GM23338 (cell line): ENCODE data around the gene OR2J1. TPM values are rescaled to one million over a fixed set of nuclear protein-coding genes. Genes with fewer than 3 reads are reported as not detected.

Experiments
- ATAC-seq: fragments of 200-7000 bp; cut with Tn5 transposase; 3 replicates; pipeline ENCODE4 v1.9.1; 2020
- DNase-seq: peaks from one replicate; pipeline ENCODE4 v3.0.0-alpha.2; 2015; ENCODE audit warnings: low spot score
- H2AFZ ChIP-seq: fragments of 200-600 bp; sonication (generic); 2 replicates; pipeline ENCODE4 v1.8.0; 2016; ENCODE audit warnings: antibody characterized with exemption, mild to moderate bottlenecking, moderate library complexity
- H3F3A ChIP-seq: fragments of 200-600 bp; sonication (generic); replicated peaks from 2 replicates; pipeline ENCODE4 v1.8.0; 2017; ENCODE audit warnings: antibody characterized with exemption, mixed run types, low read depth
- H3K27ac ChIP-seq: fragments of 200-600 bp; sonication (generic); 2 replicates; pipeline ENCODE4 v1.6.1; 2016; ENCODE audit warnings: low read depth
- H3K27me3 ChIP-seq: fragments of 200-600 bp; sonication (generic); 2 replicates; pipeline ENCODE4 v1.8.0; 2016; ENCODE audit warnings: mild to moderate bottlenecking, mixed run types, moderate library complexity; ENCODE audit not compliant: insufficient read depth
- H3K36me3 ChIP-seq: fragments of 200-600 bp; sonication (generic); 2 replicates; pipeline ENCODE4 v1.8.0; 2016; ENCODE audit warnings: mild to moderate bottlenecking; ENCODE audit not compliant: insufficient read depth
- H3K4me1 ChIP-seq: fragments of 200-600 bp; sonication (generic); 2 replicates; pipeline ENCODE4 v1.8.0; 2016; ENCODE audit warnings: mild to moderate bottlenecking, moderate library complexity; ENCODE audit not compliant: insufficient read depth
- H3K4me2 ChIP-seq: fragments of 200-600 bp; sonication (generic); 2 replicates; pipeline ENCODE4 v1.7.1; 2017; ENCODE audit warnings: mixed run types
- H3K4me3 ChIP-seq: fragments of 200-600 bp; sonication (generic); 2 replicates; pipeline ENCODE4 v1.6.1; 2016; ENCODE audit warnings: mixed run types
- H3K79me2 ChIP-seq: fragments of 200-600 bp; sonication (generic); replicated peaks from 2 replicates; pipeline ENCODE4 v1.8.0; 2017; ENCODE audit warnings: mild to moderate bottlenecking; ENCODE audit not compliant: insufficient read depth
- H3K9me2 ChIP-seq: fragments of 200-600 bp; sonication (generic); 2 replicates; pipeline ENCODE4 v1.8.0; 2017; ENCODE audit not compliant: insufficient read depth
- H4K20me1 ChIP-seq: fragments of 200-600 bp; sonication (generic); replicated peaks from 2 replicates; pipeline ENCODE4 v1.8.0; 2017; ENCODE audit warnings: mild to moderate bottlenecking; ENCODE audit not compliant: insufficient read depth
- H3K27ac Mint-ChIP-seq: 2 replicates; pipeline ENCODE4 v1.8.0; 2020; ENCODE audit warnings: inconsistent platforms, mild to moderate bottlenecking, moderate library complexity, mixed read lengths
- H3K27me3 Mint-ChIP-seq: 3 replicates; pipeline ENCODE4 v1.8.0; 2022; ENCODE audit warnings: low read depth, mild to moderate bottlenecking, moderate library complexity, mixed read lengths, inconsistent platforms; ENCODE audit not compliant: insufficient read depth, poor library complexity
- H3K36me3 Mint-ChIP-seq: 3 replicates; pipeline ENCODE4 v1.8.0; 2021; ENCODE audit warnings: low read depth, mild to moderate bottlenecking, inconsistent platforms, moderate library complexity, mixed read lengths
- H3K4me1 Mint-ChIP-seq: 3 replicates; pipeline ENCODE4 v1.8.0; 2020; ENCODE audit warnings: mild to moderate bottlenecking, inconsistent platforms, mixed read lengths
- H3K4me3 Mint-ChIP-seq: 3 replicates; pipeline ENCODE4 v1.8.0; 2021; ENCODE audit warnings: moderate library complexity, mild to moderate bottlenecking, inconsistent platforms, mixed read lengths
- H3K9me3 Mint-ChIP-seq: 3 replicates; pipeline ENCODE4 v1.8.0; 2020; ENCODE audit warnings: moderate library complexity, mild to moderate bottlenecking, inconsistent platforms, mixed read lengths
- CREB1 ChIP-seq: fragments of 250-450 bp; sonication (Bioruptor Pico); IDR thresholded peaks from 2 replicates; pipeline ENCODE4 v1.5.0; 2020; ENCODE audit warnings: low read depth, mild to moderate bottlenecking, moderate library complexity
- EZH2 ChIP-seq: fragments of 200-600 bp; sonication (generic); IDR thresholded peaks from one replicate; pipeline ENCODE4 v1.8.0; 2017; ENCODE audit warnings: antibody characterized with exemption, mild to moderate bottlenecking, low read depth; ENCODE audit not compliant: unreplicated experiment
- EZH2phosphoT487 ChIP-seq: fragments of 200-600 bp; sonication (generic); IDR thresholded peaks from one replicate; pipeline ENCODE4 v1.8.1; 2018; ENCODE audit warnings: antibody characterized with exemption; ENCODE audit not compliant: unreplicated experiment
- JUNB ChIP-seq: IDR thresholded peaks from one replicate; pipeline ENCODE4 v1.6.1; 2016; ENCODE audit warnings: antibody characterized with exemption; ENCODE audit not compliant: unreplicated experiment
- NANOG ChIP-seq: IDR thresholded peaks from 2 replicates; pipeline ENCODE4 v1.6.1; 2016; ENCODE audit warnings: antibody characterized with exemption, borderline replicate concordance
- POLR2AphosphoS5 ChIP-seq: IDR thresholded peaks from 2 replicates; pipeline ENCODE4 v1.6.1; 2016; ENCODE audit warnings: antibody characterized with exemption, low read depth
- STAT1 ChIP-seq: IDR thresholded peaks from one replicate; pipeline ENCODE4 v1.6.1; 2016; ENCODE audit warnings: antibody characterized with exemption; ENCODE audit not compliant: unreplicated experiment
- ZNF114 ChIP-seq: fragments of 250-450 bp; sonication (Bioruptor Pico); IDR thresholded peaks from 2 replicates; pipeline ENCODE4 v1.5.0; 2020; ENCODE audit warnings: mild to moderate bottlenecking, moderate library complexity
- ZNF331 ChIP-seq: fragments of 250-450 bp; sonication (Bioruptor Pico); IDR thresholded peaks from 2 replicates; pipeline ENCODE4 v1.5.0; 2020; ENCODE audit warnings: low read depth, mild to moderate bottlenecking, moderate library complexity
- polyA plus RNA-seq: library from polyadenylated mRNA; unstranded; fragments of >200 nt; fragmentation: Nextera tagmentation; extraction: Ambion mirVana; gene quantifications from 2 replicates; pipeline ENCODE4 v1.2.1, GENCODE V29; 2016
- total RNA-seq: library from RNA; depleted of rRNA; stranded (reverse); fragments of >200 nt; shearing (Covaris generic); gene quantifications from 2 replicates; pipeline ENCODE4 v1.2.3, GENCODE V29; 2014
- TF ChIP-seq, protein P1 (sequence below): IDR thresholded peaks from one replicate; pipeline ENCODE4 v1.6.1; 2018; ENCODE audit warnings: antibody characterized with exemption; ENCODE audit not compliant: unreplicated experiment
- TF ChIP-seq, protein P2 (sequence below): fragments of 250-450 bp; sonication (Bioruptor Pico); IDR thresholded peaks from 2 replicates; pipeline ENCODE4 v1.5.0; 2020; ENCODE audit warnings: mild to moderate bottlenecking, moderate library complexity
- TF ChIP-seq, protein P3 (sequence below), 2 experiments: fragments of 200-600 bp in 1 of 2; sonication (generic) in 1 of 2; conservative IDR thresholded peaks; 2 replicates each; pipeline versions ENCODE4 v1.5.1 to v1.6.1; 2016 to 2017; ENCODE audit warnings: antibody characterized with exemption in 2 of 2, low read depth in 2 of 2, mild to moderate bottlenecking in 2 of 2, moderate library complexity in 1 of 2
- TF ChIP-seq, protein P4 (sequence below): IDR thresholded peaks from 2 replicates; pipeline ENCODE4 v1.6.1; 2016; ENCODE audit warnings: antibody characterized with exemption

Gene OR2J1
- total and polyA plus RNA-seq, 2 experiments from 2014 or later: not detected

DNA sequence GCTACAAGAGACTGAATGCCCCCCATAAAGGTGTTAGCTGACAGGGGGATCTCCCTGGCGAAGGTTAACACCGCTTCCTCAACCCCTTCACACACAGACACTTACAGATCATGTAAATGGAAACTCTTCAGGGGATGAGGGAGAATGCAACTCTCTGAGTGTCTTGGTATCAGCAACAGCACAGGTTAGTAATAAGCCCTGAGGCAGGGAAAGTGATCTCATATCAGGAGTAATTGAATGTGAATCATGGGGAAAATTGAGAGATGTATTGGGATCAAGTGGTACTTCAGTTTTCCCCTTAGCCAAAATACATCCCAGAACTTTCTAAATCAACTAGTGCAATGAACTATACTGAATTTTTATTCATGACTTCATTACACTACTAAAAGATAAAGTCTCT is 32.4 kb downstream of the OR2J1 start:
- TF ChIP-seq ZNF114 (CRISPR knock-in tag) (no peak), CREB1 (CRISPR knock-in tag) (no peak), EZH2 (no peak), STAT1 (no peak), JUNB (no peak), NANOG (no peak), ZNF331 (CRISPR knock-in tag) (no peak), EZH2phosphoT487 (no peak), POLR2AphosphoS5 (no peak)
- TF ChIP-seq, protein P1, sequence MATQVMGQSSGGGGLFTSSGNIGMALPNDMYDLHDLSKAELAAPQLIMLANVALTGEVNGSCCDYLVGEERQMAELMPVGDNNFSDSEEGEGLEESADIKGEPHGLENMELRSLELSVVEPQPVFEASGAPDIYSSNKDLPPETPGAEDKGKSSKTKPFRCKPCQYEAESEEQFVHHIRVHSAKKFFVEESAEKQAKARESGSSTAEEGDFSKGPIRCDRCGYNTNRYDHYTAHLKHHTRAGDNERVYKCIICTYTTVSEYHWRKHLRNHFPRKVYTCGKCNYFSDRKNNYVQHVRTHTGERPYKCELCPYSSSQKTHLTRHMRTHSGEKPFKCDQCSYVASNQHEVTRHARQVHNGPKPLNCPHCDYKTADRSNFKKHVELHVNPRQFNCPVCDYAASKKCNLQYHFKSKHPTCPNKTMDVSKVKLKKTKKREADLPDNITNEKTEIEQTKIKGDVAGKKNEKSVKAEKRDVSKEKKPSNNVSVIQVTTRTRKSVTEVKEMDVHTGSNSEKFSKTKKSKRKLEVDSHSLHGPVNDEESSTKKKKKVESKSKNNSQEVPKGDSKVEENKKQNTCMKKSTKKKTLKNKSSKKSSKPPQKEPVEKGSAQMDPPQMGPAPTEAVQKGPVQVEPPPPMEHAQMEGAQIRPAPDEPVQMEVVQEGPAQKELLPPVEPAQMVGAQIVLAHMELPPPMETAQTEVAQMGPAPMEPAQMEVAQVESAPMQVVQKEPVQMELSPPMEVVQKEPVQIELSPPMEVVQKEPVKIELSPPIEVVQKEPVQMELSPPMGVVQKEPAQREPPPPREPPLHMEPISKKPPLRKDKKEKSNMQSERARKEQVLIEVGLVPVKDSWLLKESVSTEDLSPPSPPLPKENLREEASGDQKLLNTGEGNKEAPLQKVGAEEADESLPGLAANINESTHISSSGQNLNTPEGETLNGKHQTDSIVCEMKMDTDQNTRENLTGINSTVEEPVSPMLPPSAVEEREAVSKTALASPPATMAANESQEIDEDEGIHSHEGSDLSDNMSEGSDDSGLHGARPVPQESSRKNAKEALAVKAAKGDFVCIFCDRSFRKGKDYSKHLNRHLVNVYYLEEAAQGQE: no peak
- TF ChIP-seq, protein P2, sequence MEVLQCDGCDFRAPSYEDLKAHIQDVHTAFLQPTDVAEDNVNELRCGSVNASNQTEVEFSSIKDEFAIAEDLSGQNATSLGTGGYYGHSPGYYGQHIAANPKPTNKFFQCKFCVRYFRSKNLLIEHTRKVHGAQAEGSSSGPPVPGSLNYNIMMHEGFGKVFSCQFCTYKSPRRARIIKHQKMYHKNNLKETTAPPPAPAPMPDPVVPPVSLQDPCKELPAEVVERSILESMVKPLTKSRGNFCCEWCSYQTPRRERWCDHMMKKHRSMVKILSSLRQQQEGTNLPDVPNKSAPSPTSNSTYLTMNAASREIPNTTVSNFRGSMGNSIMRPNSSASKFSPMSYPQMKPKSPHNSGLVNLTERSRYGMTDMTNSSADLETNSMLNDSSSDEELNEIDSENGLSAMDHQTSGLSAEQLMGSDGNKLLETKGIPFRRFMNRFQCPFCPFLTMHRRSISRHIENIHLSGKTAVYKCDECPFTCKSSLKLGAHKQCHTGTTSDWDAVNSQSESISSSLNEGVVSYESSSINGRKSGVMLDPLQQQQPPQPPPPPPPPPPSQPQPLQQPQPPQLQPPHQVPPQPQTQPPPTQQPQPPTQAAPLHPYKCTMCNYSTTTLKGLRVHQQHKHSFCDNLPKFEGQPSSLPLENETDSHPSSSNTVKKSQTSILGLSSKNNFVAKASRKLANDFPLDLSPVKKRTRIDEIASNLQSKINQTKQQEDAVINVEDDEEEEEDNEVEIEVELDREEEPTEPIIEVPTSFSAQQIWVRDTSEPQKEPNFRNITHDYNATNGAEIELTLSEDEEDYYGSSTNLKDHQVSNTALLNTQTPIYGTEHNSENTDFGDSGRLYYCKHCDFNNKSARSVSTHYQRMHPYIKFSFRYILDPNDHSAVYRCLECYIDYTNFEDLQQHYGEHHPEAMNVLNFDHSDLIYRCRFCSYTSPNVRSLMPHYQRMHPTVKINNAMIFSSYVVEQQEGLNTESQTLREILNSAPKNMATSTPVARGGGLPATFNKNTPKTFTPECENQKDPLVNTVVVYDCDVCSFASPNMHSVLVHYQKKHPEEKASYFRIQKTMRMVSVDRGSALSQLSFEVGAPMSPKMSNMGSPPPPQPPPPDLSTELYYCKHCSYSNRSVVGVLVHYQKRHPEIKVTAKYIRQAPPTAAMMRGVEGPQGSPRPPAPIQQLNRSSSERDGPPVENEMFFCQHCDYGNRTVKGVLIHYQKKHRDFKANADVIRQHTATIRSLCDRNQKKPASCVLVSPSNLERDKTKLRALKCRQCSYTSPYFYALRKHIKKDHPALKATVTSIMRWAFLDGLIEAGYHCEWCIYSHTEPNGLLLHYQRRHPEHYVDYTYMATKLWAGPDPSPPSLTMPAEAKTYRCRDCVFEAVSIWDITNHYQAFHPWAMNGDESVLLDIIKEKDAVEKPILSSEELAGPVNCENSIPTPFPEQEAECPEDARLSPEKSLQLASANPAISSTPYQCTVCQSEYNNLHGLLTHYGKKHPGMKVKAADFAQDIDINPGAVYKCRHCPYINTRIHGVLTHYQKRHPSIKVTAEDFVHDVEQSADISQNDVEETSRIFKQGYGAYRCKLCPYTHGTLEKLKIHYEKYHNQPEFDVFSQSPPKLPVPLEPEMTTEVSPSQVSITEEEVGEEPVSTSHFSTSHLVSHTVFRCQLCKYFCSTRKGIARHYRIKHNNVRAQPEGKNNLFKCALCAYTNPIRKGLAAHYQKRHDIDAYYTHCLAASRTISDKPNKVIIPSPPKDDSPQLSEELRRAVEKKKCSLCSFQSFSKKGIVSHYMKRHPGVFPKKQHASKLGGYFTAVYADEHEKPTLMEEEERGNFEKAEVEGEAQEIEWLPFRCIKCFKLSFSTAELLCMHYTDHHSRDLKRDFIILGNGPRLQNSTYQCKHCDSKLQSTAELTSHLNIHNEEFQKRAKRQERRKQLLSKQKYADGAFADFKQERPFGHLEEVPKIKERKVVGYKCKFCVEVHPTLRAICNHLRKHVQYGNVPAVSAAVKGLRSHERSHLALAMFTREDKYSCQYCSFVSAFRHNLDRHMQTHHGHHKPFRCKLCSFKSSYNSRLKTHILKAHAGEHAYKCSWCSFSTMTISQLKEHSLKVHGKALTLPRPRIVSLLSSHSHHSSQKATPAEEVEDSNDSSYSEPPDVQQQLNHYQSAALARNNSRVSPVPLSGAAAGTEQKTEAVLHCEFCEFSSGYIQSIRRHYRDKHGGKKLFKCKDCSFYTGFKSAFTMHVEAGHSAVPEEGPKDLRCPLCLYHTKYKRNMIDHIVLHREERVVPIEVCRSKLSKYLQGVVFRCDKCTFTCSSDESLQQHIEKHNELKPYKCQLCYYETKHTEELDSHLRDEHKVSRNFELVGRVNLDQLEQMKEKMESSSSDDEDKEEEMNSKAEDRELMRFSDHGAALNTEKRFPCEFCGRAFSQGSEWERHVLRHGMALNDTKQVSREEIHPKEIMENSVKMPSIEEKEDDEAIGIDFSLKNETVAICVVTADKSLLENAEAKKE (CRISPR knock-in tag): no peak
- TF ChIP-seq, protein P3, sequence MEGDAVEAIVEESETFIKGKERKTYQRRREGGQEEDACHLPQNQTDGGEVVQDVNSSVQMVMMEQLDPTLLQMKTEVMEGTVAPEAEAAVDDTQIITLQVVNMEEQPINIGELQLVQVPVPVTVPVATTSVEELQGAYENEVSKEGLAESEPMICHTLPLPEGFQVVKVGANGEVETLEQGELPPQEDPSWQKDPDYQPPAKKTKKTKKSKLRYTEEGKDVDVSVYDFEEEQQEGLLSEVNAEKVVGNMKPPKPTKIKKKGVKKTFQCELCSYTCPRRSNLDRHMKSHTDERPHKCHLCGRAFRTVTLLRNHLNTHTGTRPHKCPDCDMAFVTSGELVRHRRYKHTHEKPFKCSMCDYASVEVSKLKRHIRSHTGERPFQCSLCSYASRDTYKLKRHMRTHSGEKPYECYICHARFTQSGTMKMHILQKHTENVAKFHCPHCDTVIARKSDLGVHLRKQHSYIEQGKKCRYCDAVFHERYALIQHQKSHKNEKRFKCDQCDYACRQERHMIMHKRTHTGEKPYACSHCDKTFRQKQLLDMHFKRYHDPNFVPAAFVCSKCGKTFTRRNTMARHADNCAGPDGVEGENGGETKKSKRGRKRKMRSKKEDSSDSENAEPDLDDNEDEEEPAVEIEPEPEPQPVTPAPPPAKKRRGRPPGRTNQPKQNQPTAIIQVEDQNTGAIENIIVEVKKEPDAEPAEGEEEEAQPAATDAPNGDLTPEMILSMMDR (conservative IDR thresholded peaks at IDR 0.05; ENCODE audit: low read depth in 2 of 2): no peak
- TF ChIP-seq, protein P4, sequence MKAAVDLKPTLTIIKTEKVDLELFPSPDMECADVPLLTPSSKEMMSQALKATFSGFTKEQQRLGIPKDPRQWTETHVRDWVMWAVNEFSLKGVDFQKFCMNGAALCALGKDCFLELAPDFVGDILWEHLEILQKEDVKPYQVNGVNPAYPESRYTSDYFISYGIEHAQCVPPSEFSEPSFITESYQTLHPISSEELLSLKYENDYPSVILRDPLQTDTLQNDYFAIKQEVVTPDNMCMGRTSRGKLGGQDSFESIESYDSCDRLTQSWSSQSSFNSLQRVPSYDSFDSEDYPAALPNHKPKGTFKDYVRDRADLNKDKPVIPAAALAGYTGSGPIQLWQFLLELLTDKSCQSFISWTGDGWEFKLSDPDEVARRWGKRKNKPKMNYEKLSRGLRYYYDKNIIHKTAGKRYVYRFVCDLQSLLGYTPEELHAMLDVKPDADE: no peak
- no peak overlapping the region for H3K4me3 Mint-ChIP-seq
- no peaks in the 10 kb centered on the region for H4K20me1 ChIP-seq
- H3K79me2 ChIP-seq: no peaks in the 10 kb centered on the region
- H3K9me2 ChIP-seq: no peaks in the 10 kb centered on the region
- no peaks in the 10 kb centered on the region for H3K4me1 Mint-ChIP-seq
- H3K27me3 ChIP-seq: no peaks in the 10 kb centered on the region
- no peak overlapping the region for H3K27ac ChIP-seq
- ATAC-seq (no peak), DNase-seq (no peak)
- no peak overlapping the region for H2AFZ ChIP-seq
- H3F3A ChIP-seq: no peaks in the 10 kb centered on the region
- H3K4me1 ChIP-seq: no peaks in the 10 kb centered on the region
- no peaks in the 10 kb centered on the region for H3K36me3 ChIP-seq
- no peaks in the 10 kb centered on the region for H3K9me3 Mint-ChIP-seq
- H3K36me3 Mint-ChIP-seq: no peaks in the 10 kb centered on the region
- no peak overlapping the region for H3K4me2 ChIP-seq
- H3K4me3 ChIP-seq: no peak overlapping the region
- peaks cover 3% of the 10 kb centered on the region for H3K27me3 Mint-ChIP-seq
- no peak overlapping the region for H3K27ac Mint-ChIP-seq
